Measurements from ENCODE around the gene FNDC3A. TPM values are rescaled to one million over a fixed set of nuclear protein-coding genes. Genes with fewer than 3 reads are reported as not detected.
A peak's percentile ranks its signal among the peaks of the same experiment; 100 is the strongest.

FNDC3A gene
- total RNA-seq, 1 donor: 122 TPM

GRCh38 chr13:49247643-49248621 is 272.2 kb downstream of the FNDC3A start, which contains the start of gene CDADC1:
Gene CDADC1 (plus strand): TSS chr13:49247925. CDS start chr13:49248038, 113 bp downstream.
- TF ChIP-seq CTCF (IDR thresholded peaks at IDR 0.05; ENCODE audit: insufficient read depth, low read depth, low read length): no peak
- peak; percentile 97 for DNase-seq (ENCODE audit: low read depth)
- peak within 1 kb of the TSS; percentile 94 for H3K4me3 ChIP-seq (ENCODE audit: low read depth, low read length)

GRCh38 chr13:49248622-49249002 is 272.9 kb downstream of the FNDC3A start:
- no peak for DNase-seq (ENCODE audit: low read depth)
- peak; percentile 21 for TF ChIP-seq CTCF (IDR thresholded peaks at IDR 0.05; ENCODE audit: insufficient read depth, low read depth, low read length)

GRCh38 chr13:49251326-49251725 is 275.6 kb downstream of the FNDC3A start:
- no peak for DNase-seq (ENCODE audit: low read depth)
- TF ChIP-seq CTCF (IDR thresholded peaks at IDR 0.05; ENCODE audit: insufficient read depth, low read depth, low read length): no peak
- no peak overlapping the region for H3K4me3 ChIP-seq (ENCODE audit: low read depth, low read length)

More at GRCh38 chr13:49248622-49249002, 272.9 kb downstream of the FNDC3A start:
- peak overlapping the region; percentile 94 for H3K4me3 ChIP-seq (ENCODE audit: low read depth, low read length)

GRCh38 chr13:49253310-49253709 is 277.6 kb downstream of the FNDC3A start:
- H3K4me3 ChIP-seq (ENCODE audit: low read depth, low read length): no peak overlapping the region
- TF ChIP-seq CTCF (IDR thresholded peaks at IDR 0.05; ENCODE audit: insufficient read depth, low read depth, low read length): no peak
- no peak for DNase-seq (ENCODE audit: low read depth)

GRCh38 chr13:49254007-49254406 is 278.3 kb downstream of the FNDC3A start:
- no peak overlapping the region for H3K4me3 ChIP-seq (ENCODE audit: low read depth, low read length)
- no peak for DNase-seq (ENCODE audit: low read depth)
- TF ChIP-seq CTCF (IDR thresholded peaks at IDR 0.05; ENCODE audit: insufficient read depth, low read depth, low read length): no peak

- no peak overlapping the region for H3K4me3 ChIP-seq (ENCODE audit: low read depth, low read length)
- no peak for DNase-seq (ENCODE audit: low read depth)
- no peak for TF ChIP-seq CTCF (IDR thresholded peaks at IDR 0.05; ENCODE audit: insufficient read depth, low read depth, low read length)
Measured at GRCh38 chr13:49256841-49257240, 281.1 kb downstream of the FNDC3A start.

All from fibroblast of villous mesenchyme (primary cell).